HL-60 (cell line): ENCODE data around the gene ZFR2.

Experiments used
- CTCF ChIP-seq: IDR thresholded peaks from one replicate; pipeline ENCODE4 v1.5.1; 2011; ENCODE audit warnings: low read length, control low read depth, inconsistent platforms; ENCODE audit not compliant: insufficient read depth
- POLR2AphosphoS5 ChIP-seq: IDR thresholded peaks from 2 replicates; pipeline ENCODE4 v1.6.1; 2012; ENCODE audit warnings: low read depth

- no peak for TF ChIP-seq CTCF
- no peak for TF ChIP-seq POLR2AphosphoS5
Measured at GRCh38 chr19:3831601-3832000, 37.2 kb downstream of the ZFR2 start.
